GM19025 (cell line): ENCODE data around the gene TTF1.
"Not testable (repeated sequence)": the region's sequence is repeated elsewhere in the genome, so short reads cannot be mapped to it uniquely, and the experiment has no call there.

Source experiments
- ATAC-seq: cut with Tn5 transposase; IDR thresholded peaks from one replicate; pipeline ENCODE4 v1.9.1; 2021; ENCODE audit warnings: mild to moderate bottlenecking, low read depth, moderate library complexity; ENCODE audit not compliant: unreplicated experiment

The TTF1 gene

DNA sequence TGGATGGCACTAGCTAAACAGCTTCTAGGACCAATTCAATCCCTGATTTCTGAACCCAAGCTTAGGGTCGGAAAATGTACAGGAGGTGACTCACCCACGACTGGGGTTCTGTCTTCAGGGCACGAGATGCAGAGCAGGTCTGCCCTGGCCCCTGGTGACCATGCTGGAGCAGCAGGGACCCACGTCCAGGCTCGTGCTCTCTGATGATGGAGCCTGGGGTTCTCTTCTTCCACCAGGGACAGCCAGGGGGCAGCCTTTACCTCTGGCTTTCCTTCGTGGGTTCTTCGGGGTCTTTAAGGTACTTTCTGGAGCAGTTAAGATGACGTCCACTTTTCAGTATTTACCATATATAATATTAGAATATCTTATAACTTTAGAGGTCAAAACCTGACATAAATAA is 5.4 kb upstream of the TTF1 start:
- no peak for ATAC-seq

DNA sequence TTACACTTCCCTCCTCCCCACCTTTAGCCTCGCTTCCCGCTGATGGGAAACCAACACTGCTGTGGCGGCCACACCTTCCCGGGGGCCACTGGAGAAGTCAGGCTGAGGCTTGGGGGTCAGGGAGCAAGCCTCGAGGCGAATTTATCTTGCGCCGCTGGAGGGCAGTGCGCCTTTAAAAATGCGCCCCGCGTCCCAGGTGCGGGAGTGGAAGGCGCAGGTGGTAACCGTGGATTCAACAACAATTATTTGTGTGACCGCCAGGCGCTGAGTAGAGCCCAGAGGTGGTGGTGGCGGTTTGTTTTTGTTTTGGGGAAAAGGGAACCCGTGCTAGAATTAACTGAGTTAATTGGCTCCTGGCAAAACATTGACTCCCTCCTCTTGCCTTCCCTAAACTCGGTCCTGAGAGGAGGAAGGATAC is 4.5 kb upstream of the TTF1 start:
- ATAC-seq, result no peak

DNA sequence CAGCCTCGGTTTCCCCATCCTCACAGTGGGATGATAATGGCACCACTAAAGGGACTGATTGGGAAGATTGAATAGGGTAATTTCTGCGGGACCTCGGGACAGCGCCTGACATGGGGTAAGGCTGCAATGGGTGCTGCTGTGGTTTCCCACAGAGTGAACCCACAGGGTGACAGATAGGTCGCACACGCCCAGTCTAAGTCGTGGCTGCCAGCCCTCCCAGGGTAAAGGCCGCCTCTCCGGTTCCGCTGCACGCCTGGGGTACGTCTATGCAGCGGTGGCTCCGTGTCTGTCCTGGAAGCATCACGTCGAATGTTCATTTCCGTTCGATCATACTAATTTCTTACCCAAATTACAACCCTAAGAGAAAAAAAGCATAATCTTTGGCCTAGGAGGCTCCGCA is 4.0 kb upstream of the TTF1 start:
- ATAC-seq, result no peak

DNA sequence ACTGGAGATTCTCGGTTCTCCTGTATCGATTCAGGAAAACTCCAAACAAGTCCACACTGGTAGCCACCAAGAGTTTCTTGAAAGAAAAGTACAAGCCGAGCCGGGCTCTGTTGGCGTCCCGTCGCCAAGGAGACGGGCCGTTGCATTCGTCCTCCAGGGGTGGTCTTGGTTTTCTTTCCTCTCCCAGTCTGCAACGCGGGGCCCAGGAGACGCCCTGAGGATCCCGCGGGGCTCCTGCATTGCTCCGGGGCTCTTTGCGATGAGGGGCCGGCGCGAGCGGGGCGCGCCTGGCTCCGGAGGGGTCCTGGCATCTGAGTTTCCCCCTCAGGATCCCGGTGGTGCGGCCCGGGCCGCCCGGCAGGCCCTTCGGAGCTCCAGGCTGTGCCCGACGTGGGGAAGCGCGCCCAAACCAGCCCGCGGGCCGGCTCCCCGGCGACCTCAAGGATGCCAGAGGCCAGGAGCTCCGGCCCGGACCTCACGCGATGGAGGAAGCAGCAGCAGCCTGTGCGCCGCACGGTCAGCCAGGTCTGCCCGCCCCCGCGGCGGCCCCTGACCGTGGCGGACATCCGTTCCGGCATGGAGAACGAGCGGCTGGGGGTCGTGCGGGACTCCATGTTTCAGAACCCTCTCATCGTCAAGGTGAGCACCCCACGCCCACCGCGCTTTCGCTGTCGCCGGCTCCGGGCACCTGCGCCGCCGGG is 3.3 kb upstream of the TTF1 start, which contains the start of gene CFAP77:
Gene CFAP77, plus strand, starts transcription at position 384 of the 701 bp plus-strand sequence. Its CDS starts 61 bp downstream, at position 445.
- peak; percentile 42 for ATAC-seq

DNA sequence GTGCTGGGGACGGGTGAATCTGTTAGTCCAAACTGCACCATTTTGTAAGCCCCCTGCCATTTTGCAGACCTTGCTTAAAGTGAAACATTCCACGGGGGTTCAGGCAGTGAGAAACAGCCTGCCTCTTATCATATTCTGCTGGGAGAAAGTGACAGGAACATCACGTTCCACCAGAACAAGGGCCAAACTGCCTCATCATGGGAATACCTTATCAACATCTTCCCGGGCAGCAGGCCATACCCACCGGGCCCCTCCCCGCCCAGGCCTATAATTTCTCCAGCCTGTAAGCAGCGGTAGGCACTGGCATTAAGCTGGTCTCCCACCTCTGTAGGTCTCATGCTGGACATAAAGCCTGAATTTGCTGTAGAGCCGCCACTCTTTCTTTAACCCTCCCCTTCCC is 1.9 kb upstream of the TTF1 start:
- ATAC-seq, result no peak

DNA sequence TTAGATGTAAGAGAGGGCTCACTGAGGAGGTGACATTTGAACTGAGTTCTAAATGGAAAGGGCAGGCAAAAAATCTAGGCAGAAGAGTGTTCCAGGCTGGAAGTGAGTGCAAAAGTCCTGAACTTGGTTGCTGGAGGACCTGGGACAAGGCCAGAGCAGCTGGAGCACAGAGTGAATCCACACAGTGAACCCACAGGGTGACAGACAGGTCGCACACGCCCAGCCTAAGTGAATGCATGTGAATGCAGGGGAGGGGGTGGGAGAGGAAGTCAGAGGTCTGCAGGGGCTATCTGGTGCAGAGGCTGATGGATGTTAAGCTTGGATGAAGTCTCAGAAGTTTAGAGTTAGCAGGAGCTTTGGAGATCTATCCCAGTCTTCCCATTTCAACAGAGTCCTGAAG is 556 bp upstream of the TTF1 start:
- ATAC-seq, result no peak

DNA sequence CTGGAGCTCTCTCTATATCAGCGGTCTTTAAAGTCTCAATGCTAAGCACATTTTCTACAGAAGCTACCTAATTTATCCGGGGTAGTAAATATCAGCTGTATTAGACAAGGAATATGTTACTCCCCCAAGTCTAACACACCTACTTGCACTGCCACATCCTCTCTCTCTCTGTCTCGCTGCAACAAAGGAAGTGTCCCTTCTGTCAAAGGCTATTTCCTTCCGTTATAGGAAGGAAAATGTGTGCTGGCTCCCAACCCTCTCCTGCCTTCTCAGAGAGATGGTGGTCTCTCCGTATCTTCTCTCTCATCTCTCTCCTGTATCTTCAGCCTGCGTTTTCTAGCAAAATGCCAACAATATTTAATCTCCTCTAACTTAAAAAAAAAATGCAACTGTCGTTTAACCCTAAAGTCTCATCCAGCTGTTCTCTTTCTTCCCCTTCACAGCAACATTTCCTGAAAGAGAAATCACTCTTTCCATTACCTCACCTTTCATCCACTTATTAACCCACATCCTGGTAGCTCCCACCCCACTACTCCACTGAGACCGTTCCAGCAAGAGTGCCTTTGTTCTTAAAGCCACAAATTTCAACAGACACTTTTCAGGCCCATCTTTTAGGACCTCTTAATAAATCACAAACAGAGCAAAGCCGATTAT is 2.3 kb downstream of the TTF1 start:
- ATAC-seq, result no peak

DNA sequence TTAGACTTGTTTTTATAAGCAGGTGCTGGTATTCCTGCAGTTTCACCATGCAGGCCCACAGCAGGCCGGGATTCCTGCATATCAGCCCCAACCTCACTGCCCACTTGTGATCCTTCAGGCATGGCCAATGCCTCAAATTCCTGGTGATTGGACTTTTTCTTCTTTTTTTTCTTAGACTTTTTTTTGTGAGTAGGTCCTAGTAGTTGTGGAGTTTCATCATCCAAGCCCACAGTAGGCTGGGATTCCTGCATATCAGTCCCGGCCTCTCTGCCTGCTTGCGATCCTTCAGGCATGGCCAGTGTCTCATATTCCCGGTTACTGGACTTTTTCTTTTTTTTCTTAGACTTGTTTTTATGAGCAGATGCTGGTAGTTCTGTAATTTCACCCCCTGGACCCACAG is 4.8 kb downstream of the TTF1 start:
- ATAC-seq, result no peak

DNA sequence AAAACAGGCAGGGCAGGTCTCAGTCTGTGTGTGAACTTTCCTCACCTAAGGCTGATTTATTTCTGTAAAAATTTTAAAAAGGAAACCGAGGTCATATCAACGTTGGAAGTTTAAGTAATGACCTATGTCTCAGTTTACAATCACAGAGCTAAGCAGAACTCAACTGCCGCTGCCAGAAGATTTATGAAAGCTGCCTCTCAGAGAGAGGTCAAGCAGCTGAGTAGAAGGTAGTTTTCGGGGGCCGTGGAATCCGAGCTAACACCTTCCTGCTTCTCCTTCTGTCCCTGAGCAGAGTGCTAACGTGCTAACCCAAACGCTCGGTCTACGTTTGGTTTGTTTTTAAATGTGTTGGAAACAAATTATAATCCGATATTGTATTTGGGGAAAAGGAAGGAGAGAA is 11.1 kb downstream of the TTF1 start:
- no peak for ATAC-seq

DNA sequence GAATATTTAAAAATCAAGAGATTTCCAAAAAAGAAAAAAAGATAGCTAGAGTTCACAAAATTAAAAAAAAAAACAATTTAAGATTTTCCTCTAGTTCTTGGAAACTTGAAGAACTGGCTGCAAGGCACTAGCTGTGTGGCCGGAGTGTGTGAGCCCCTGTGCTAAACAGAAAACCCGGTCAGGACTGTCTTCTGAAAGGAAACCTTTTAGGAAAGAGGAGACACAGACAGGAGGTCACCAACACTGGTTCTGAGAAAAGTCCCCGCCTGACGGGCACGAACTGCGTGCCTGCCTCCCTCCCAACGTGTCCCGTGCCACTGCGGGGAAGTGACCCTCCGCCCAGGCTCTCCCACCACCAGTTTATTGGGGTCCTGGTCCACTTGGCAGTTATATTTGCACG is 15.2 kb downstream of the TTF1 start:
- no peak for ATAC-seq

DNA sequence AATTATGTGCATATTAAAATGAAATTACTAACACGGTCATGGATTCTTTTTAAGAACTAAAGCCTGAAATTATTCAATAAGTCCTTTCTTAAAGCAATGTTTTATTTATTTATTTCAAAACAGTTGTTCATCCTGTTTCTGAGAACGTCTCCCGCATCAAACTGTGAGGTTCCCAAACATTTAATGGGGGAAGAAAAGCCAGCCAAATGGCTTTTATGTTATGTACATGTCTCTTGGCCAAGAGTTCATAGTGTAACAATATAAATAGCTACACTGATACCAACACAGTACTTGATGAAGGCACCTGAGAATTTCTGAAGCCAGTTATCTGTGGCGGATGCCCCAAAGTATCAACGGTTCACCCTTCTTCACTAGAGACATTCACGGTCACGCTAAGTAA is 15.7 kb downstream of the TTF1 start:
- no peak for ATAC-seq

DNA sequence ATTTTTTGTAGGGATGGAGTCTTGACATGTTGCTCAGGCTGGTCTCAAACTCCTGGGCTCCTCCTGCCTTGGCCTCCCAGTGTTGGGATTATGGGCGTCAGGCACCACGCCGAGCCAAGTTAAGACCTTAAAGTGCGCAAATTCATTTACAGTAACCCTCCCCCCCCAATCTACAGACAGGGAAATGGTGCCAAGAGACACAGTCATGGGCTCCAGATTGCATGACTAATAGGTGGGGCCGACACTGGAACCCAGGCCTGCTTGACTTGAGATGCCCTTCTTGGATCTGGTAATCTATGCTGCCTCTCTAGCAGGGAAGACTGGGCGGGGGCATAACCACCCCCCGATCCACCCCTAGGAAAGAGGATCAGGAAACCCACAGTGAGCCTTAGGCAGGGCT is 19.5 kb downstream of the TTF1 start:
- ATAC-seq, result no peak

DNA sequence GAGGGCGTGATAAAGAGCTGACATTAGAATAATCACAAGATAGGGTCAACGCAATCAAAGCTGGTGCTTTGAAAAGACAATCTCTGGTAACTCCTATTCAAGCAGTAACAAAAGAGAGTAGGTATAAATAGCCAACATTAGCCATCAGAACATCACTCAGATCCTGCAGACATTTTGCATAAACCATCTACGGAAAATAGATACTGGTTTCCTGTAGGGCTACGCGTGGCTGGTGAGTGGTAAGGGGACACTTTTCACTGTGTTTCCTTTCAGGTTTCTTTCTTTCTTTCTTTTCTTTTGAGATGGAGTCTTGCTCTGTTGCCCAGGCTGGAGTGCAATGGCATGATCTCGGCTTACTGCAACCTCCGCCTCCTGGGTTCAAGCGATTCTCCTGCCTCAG is 22.3 kb downstream of the TTF1 start:
- no peak for ATAC-seq

DNA sequence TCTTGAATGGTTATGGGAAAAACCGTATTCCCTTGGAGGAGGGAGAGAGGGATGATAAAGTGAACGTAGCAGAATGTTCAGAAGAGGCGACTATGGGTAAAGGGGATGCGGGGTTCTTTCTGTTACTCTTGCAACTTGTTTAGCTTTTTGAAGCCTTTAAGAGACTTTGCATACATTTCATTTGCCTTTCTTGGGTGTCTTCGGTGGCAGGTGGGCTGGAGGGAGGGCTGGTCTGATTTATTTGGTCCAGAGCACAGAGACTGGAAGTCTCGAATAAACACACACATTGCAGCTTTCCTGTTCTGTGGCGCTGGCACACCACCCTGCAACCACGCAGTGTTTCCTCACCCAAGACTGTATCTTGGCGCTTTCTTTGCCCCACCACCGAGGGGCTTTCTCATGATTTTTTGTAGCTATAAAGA is 23.2 kb downstream of the TTF1 start:
- ATAC-seq, result no peak

DNA sequence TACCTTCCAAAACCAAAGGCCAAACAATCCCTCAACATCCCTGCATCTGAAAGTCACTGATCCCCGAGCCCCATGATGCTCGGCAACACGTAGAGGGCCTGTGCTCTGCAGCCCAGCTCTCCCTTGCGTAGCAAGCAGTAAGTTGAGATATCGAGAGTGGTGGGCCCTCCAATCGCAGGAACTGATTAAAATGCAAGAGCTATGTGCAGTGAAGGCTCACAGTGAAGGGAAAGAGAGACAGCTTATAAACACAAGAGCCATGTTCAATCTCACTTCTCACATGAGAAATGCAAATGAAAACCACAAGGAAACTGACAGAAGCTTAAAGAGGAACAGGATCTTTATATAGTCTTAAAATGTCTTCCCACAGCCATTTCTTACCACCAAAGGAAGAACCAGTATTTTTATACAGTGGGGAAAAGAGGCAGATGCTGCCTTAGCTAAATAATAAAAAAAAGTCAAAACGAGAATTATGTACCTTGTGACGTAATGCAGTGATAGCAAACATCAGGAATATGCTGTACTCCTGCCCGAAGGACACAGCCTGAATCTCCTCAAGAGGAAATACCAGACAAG is 24.6 kb downstream of the TTF1 start:
- peak; percentile 69 for ATAC-seq

DNA sequence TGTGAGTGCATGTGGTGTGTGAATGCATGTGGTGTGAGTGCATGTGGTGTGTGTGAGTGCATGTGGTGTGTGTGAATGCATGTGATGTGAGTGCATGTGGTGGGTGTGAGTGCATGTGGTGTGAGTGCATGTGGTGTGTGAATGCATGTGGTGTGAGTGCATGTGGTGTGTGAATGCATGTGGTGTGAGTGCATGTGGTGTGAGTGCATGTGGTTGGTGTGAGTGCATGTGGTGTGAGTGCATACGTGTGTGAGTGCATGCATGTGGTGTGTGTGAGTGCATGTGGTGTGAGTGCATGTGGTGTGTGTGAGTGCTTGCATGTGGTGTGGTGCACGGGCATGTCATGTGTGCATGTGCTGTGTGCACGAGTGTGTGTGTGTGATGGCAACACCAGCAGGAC is 28.2 kb downstream of the TTF1 start:
- not testable (repeated sequence) for ATAC-seq

DNA sequence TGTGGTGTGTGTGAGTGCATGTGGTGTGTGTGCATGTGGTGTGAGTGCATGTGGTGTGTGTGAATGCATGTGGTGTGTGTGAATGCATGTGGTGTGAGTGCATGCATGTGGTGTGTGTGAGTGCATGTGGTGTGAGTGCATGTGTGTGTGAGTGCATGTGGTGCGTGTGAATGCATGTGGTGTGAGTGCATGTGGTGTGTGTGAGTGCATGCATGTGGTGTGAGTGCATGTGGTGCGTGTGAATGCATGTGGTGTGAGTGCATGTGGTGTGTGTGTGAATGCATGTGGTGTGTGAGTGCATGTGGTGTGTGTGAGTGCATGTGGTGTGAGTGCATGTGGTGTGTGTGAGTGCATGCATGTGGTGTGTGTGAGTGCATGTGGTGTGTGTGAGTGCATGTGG is 28.9 kb downstream of the TTF1 start:
- ATAC-seq, result not testable (repeated sequence)

DNA sequence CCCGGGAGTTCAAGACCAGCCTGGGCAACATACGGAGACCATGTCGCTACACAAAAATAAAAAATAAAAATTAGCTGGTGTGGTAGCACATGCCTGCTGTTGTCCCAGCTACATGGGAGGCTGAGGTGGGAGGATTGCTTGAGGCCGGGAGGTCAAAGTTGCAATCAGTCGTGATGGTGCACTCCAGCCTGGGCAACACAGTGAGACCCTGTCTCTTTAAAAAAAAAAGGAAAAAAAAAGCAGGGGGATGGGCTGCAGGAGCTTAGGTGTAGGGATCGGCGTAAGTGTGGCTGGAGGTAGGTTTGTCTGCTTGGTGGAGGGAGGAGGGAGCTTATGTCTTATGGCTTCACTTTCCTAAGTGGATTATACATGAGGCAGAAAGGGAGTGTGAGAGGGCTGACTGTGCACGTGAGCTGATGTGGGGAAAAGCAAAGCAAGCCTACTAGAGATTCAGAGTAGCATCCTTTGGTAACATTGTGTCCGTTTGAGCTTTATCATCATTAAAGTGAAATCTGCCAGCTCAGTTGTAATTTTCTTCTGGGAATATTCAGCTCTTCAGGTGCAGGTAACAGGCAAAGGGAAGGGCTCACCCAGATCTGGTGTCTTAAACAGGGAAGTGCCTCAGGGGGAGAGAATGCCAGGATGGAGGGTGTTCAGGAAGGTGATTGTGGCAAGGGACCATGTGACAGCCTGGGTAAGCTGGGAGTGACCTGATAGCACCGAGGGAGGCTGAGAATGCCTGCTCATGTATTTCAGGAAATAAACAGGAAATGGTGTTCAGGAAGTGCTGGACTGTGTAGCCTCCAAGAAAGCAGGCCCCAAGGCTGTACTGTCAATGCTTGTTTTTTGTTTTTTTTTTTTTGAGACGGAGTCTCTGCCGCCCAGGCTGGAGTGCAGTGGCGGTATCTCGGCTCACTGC is 34.2 kb downstream of the TTF1 start:
- ATAC-seq, result no peak

DNA sequence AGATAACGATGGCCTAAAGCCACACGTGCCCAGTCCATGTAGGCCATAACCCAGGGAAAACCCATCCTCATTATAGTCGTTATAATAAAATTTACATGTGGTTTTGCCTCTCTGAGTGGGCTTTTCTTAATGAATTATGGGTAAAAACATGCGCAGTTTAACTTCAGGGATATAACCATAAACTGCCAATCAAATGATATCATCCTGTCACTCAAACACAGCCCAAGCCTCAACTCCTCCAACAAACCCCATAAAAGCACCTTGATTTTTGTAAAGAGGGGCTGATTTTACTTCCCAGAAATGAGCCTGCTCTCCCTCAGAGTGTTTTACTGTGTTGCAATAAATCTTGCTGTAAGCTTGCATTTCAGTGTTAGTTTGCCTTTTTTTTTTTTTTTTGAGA is 36.0 kb downstream of the TTF1 start:
- ATAC-seq, result no peak

DNA sequence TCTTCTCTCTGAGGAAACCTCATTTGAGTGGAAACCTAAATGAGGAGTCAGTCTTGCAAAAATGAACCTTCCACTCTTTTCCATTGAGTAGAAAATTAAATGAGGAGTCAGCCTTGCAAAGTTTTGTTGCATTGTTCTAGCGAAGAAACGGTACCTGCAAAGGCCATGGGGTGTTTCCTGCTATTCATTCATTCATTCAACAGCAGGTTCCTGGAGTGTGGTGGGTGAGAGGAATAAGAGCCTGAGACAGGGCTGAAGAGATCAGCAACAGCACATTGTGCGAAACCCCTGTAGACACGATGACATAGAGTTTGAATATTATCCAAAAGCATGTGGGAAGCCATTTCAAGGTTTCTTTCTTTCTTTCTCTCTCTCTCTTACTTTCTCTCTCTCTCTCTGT is 37.2 kb downstream of the TTF1 start:
- ATAC-seq, result no peak
